IMR-90 (cell line): ENCODE data around the gene SLC27A6. TPM values are rescaled to one million over a fixed set of nuclear protein-coding genes. Genes with fewer than 3 reads are reported as not detected.

Experiments
- ATAC-seq: fragments of 200-7000 bp; cut with Tn5 transposase; 2 replicates; pipeline ENCODE4 v1.9.1; 2020; ENCODE audit warnings: low read depth, mild to moderate bottlenecking, moderate library complexity
- BruUV-seq: library from RNA; stranded (reverse); fragments of 400-500 nt; replicated peaks from 2 replicates; lab custom pipeline; 2021; lab: Mats Ljungman, UMichigan
- CTCF ChIA-PET: fragments of 300-600 bp; formaldehyde crosslinking; extraction: SDS; loops from one replicate; lab custom pipeline; 2021; ENCODE audit warnings: antibody characterized with exemption; lab: Yijun Ruan, JAX
- POLR2A ChIA-PET: fragments of 300-600 bp; sonication (Branson Sonifier 250); formaldehyde crosslinking; loops from one replicate; lab custom pipeline; 2022; ENCODE audit warnings: antibody characterized with exemption; ENCODE audit not compliant: unreplicated experiment; lab: Charles Lee
- DNase-seq: peaks from one replicate; pipeline ENCODE4 v3.0.0; 2013
- H2AFZ ChIP-seq: replicated peaks from 2 replicates; pipeline ENCODE3; 2013; ENCODE audit warnings: low read length, mild to moderate bottlenecking; ENCODE audit not compliant: poor library complexity
- H2AK5ac ChIP-seq: 2 replicates; pipeline ENCODE4 v1.6.1; 2013; ENCODE audit warnings: low read depth, low read length, inconsistent platforms
- H2AK9ac ChIP-seq: replicated peaks from 2 replicates; pipeline ENCODE3; 2013; ENCODE audit warnings: mild to moderate bottlenecking, low read depth, low read length, moderate library complexity; ENCODE audit not compliant: poor library complexity
- H2BK120ac ChIP-seq: 2 replicates; pipeline ENCODE4 v1.6.1; 2013; ENCODE audit warnings: low read depth, low read length, inconsistent platforms
- H2BK15ac ChIP-seq: 3 replicates; pipeline ENCODE4 v1.6.1; 2013; ENCODE audit warnings: low read depth, low read length, inconsistent platforms
- H2BK20ac ChIP-seq: 2 replicates; pipeline ENCODE4 v1.6.1; 2013; ENCODE audit warnings: low read depth, mild to moderate bottlenecking, inconsistent platforms, low read length, moderate library complexity
- H2BK5ac ChIP-seq: 2 replicates; pipeline ENCODE4 v1.6.1; 2013; ENCODE audit warnings: mild to moderate bottlenecking, low read depth, low read length, inconsistent platforms; ENCODE audit not compliant: poor library complexity, severe bottlenecking
- H3K14ac ChIP-seq: replicated peaks from 2 replicates; pipeline ENCODE4 v1.6.1; 2013; ENCODE audit warnings: low read depth, low read length, inconsistent platforms
- H3K18ac ChIP-seq: 2 replicates; pipeline ENCODE4 v1.6.1; 2013; ENCODE audit warnings: low read depth, low read length, control low read depth
- H3K23ac ChIP-seq: 2 replicates; pipeline ENCODE4 v1.6.1; 2013; ENCODE audit warnings: low read depth, low read length, inconsistent platforms
- H3K27ac ChIP-seq: 2 replicates; pipeline ENCODE4 v1.5.1; 2013; ENCODE audit warnings: mild to moderate bottlenecking, control low read depth, low read length; ENCODE audit not compliant: insufficient read depth
- H3K27me3 ChIP-seq: 2 replicates; pipeline ENCODE4 v1.6.1; 2013; ENCODE audit warnings: low read length; ENCODE audit not compliant: control insufficient read depth, insufficient read depth
- H3K36me3 ChIP-seq: 2 replicates; pipeline ENCODE4 v1.6.1; 2013; ENCODE audit warnings: low read length, mixed read lengths; ENCODE audit not compliant: control insufficient read depth, insufficient read depth
- H3K4ac ChIP-seq: 2 replicates; pipeline ENCODE4 v1.6.1; 2013; ENCODE audit warnings: low read depth, low read length, inconsistent platforms
- H3K4me1 ChIP-seq: 2 replicates; pipeline ENCODE4 v1.6.1; 2013; ENCODE audit warnings: low read length, mixed read lengths; ENCODE audit not compliant: control insufficient read depth, insufficient read depth
- H3K4me2 ChIP-seq: 2 replicates; pipeline ENCODE4 v1.6.1; 2013; ENCODE audit warnings: low read depth, mild to moderate bottlenecking, control low read depth, low read length, moderate library complexity
- H3K4me3 ChIP-seq: 2 replicates; pipeline ENCODE4 v1.5.1; 2013; ENCODE audit warnings: low read depth, mild to moderate bottlenecking, control low read depth, low read length, moderate library complexity; ENCODE audit not compliant: insufficient read depth
- H3K56ac ChIP-seq: 2 replicates; pipeline ENCODE4 v1.6.1; 2013; ENCODE audit warnings: low read length, inconsistent platforms; ENCODE audit not compliant: insufficient read depth; ENCODE audit errors: extremely low read depth
- H3K79me1 ChIP-seq, 2 experiments: 2 replicates each; pipeline ENCODE4 v1.6.1; 2013; ENCODE audit warnings: low read length in 2 of 2, inconsistent platforms in 1 of 2, low read depth in 1 of 2
- H3K9ac ChIP-seq: 2 replicates; pipeline ENCODE4 v1.6.1; 2013; ENCODE audit warnings: low read depth, low read length, control low read depth
- H3K9me1 ChIP-seq: 2 replicates; pipeline ENCODE4 v1.6.1; 2013; ENCODE audit warnings: low read length, inconsistent platforms; ENCODE audit not compliant: insufficient read depth
- H3K9me3 ChIP-seq: 2 replicates; pipeline ENCODE4 v1.6.1; 2013; ENCODE audit warnings: low read length; ENCODE audit not compliant: control insufficient read depth, insufficient read depth
- H4K20me1 ChIP-seq: 2 replicates; pipeline ENCODE4 v1.6.1; 2013; ENCODE audit warnings: low read length, inconsistent platforms; ENCODE audit not compliant: insufficient read depth
- H4K5ac ChIP-seq: 2 replicates; pipeline ENCODE4 v1.6.1; 2013; ENCODE audit warnings: mild to moderate bottlenecking, low read depth, low read length, control low read depth
- H4K8ac ChIP-seq, 2 experiments: 2 replicates each; pipeline ENCODE4 v1.6.1; 2013; ENCODE audit warnings: low read depth in 2 of 2, low read length in 2 of 2, control low read depth in 1 of 2, inconsistent platforms in 1 of 2
- H4K91ac ChIP-seq: 2 replicates; pipeline ENCODE4 v1.6.1; 2013; ENCODE audit warnings: low read depth, low read length, inconsistent platforms; ENCODE audit not compliant: insufficient read depth
- BHLHE40 ChIP-seq: fragments of 150-350 bp; IDR thresholded peaks from 2 replicates; pipeline ENCODE4 v1.6.1; 2016; ENCODE audit warnings: mild to moderate bottlenecking, low read depth, low read length
- CEBPB ChIP-seq: IDR thresholded peaks from 2 replicates; pipeline ENCODE4 v1.6.1; 2012; ENCODE audit warnings: low read depth, low read length, improper control_type of control experiment
- CHD1 ChIP-seq: IDR thresholded peaks from 2 replicates; pipeline ENCODE4 v1.6.1; 2012; ENCODE audit warnings: low read depth, low read length, improper control_type of control experiment
- CTCF ChIP-seq: conservative IDR thresholded peaks from 2 replicates; pipeline ENCODE4 v1.5.1; 2012; ENCODE audit warnings: mild to moderate bottlenecking, low read depth, low read length, improper control_type of control experiment
- ELK1 ChIP-seq: fragments of 150-350 bp; IDR thresholded peaks from 2 replicates; pipeline ENCODE4 v1.6.1; 2016; ENCODE audit warnings: low read depth, mild to moderate bottlenecking, low read length, moderate library complexity, borderline replicate concordance
- FOS ChIP-seq: fragments of 150-350 bp; IDR thresholded peaks from 2 replicates; pipeline ENCODE4 v1.6.1; 2016; ENCODE audit warnings: low read depth, low read length
- MAFK ChIP-seq: IDR thresholded peaks from 2 replicates; pipeline ENCODE4 v1.6.1; 2012; ENCODE audit warnings: low read depth, low read length, improper control_type of control experiment
- MAZ ChIP-seq: IDR thresholded peaks from 2 replicates; pipeline ENCODE4 v1.6.1; 2012; ENCODE audit warnings: low read depth, mild to moderate bottlenecking, low read length, improper control_type of control experiment, moderate library complexity, borderline replicate concordance
- MXI1 ChIP-seq: IDR thresholded peaks from 2 replicates; pipeline ENCODE4 v1.6.1; 2012; ENCODE audit warnings: low read depth, mild to moderate bottlenecking, low read length, moderate library complexity, borderline replicate concordance
- NFE2L2 ChIP-seq: fragments of 150-350 bp; IDR thresholded peaks from 2 replicates; pipeline ENCODE4 v1.6.1; 2016; ENCODE audit warnings: low read depth, mild to moderate bottlenecking, low read length
- POLR2A ChIP-seq: IDR thresholded peaks from 2 replicates; pipeline ENCODE4 v1.6.1; 2012; ENCODE audit warnings: mild to moderate bottlenecking, low read depth, low read length
- RCOR1 ChIP-seq: IDR thresholded peaks from 2 replicates; pipeline ENCODE4 v1.6.1; 2012; ENCODE audit warnings: mild to moderate bottlenecking, low read length, improper control_type of control experiment; ENCODE audit not compliant: insufficient replicate concordance
- RFX5 ChIP-seq: IDR thresholded peaks from 2 replicates; pipeline ENCODE4 v1.8.0; 2012; ENCODE audit warnings: low read depth, mild to moderate bottlenecking, low read length, moderate library complexity
- USF2 ChIP-seq: fragments of 150-350 bp; IDR thresholded peaks from 2 replicates; pipeline ENCODE4 v1.6.1; 2017; ENCODE audit warnings: mild to moderate bottlenecking, antibody characterized with exemption, low read length, low read depth
- WGBS, 2 experiments: methylation state at CpG; one replicate each; pipeline versions ENCODE4 v1.1.5 to v1.1.7; 2013; ENCODE audit warnings: missing lambda C conversion rate in 2 of 2; ENCODE audit not compliant: insufficient read length in 1 of 2; ENCODE audit errors: extremely low coverage in 2 of 2; 5-methylcytosine and 5-hydroxymethylcytosine counted together
- dilution Hi-C: fragments of 300-500 bp; cut with HindIII; formaldehyde crosslinking; loops from one replicate; pipeline ENCODE4 v1.14.3; 2018; ENCODE audit warnings: low sequenced_read_pairs; ENCODE audit not compliant: unreplicated experiment
- in situ Hi-C: fragments of 300-500 bp; cut with MboI; formaldehyde crosslinking; loops from 3 replicates; pipeline ENCODE4 v1.14.3; 2019; ENCODE audit warnings: low sequenced_read_pairs, inconsistent platforms, mixed read lengths
- intact Hi-C: fragments of 100-400 bp; cut with micrococcal nuclease; formaldehyde crosslinking; loops from 2 replicates; pipeline ENCODE4 v1.10.0; 2022
- polyA plus RNA-seq, 3 experiments: library from polyadenylated mRNA; depleted of rRNA; stranded (reverse); fragments of >200 nt; gene quantifications; 2 replicates each; pipeline ENCODE4 v1.2.3, GENCODE V29; 2012; ENCODE audit warnings: low replicate concordance in 1 of 3
- total RNA-seq: library from RNA; depleted of rRNA; stranded (reverse); fragments of >200 nt; gene quantifications from 2 replicates; pipeline ENCODE4 v1.2.3, GENCODE V29; 2012

SLC27A6 gene
- total and polyA plus RNA-seq, 2 of the 4 experiments (the other 2 are of a cell fraction), result under 0.01 to 0.02 TPM

GRCh38 chr5:128920345-128921215 is 44.7 kb upstream of the SLC27A6 start:
- no peak overlapping the region for H4K5ac ChIP-seq
- H4K20me1 ChIP-seq, result no peaks in the 10 kb centered on the region
- no peak overlapping the region for H3K9ac ChIP-seq
- H2BK120ac ChIP-seq, result no peak overlapping the region
- intact Hi-C loops (no loop called here), dilution Hi-C loops (no loop called here), in situ Hi-C loops (loop anchor here (25.0 kb wide), 1 partner anchor 92 kb away; no protein-coding TSS in a partner anchor)
- no peak overlapping the region for H3K4me2 ChIP-seq
- H2AK9ac ChIP-seq, result no peak overlapping the region
- WGBS, 2 experiments, result no CpG with 5 or more reads among the region's 2 CpGs
- H2AFZ ChIP-seq, result no peak overlapping the region
- ChIA-PET POLR2A (no interaction called here), CTCF (interaction anchor here (2.2 kb wide), 1 partner anchor 174 kb away, joined by 5 read pairs; the partner anchor contains the start of gene ISOC1)
- no peaks in the 10 kb centered on the region for H3K4me1 ChIP-seq
- H3K18ac ChIP-seq, result no peak overlapping the region
- H3K56ac ChIP-seq, result no peak overlapping the region
- H3K9me1 ChIP-seq, result peaks cover 3% of the 10 kb centered on the region; the same call in 1 of the 2 replicates
- H3K36me3 ChIP-seq, result no peaks in the 10 kb centered on the region
- no peak overlapping the region for H3K23ac ChIP-seq
- H2BK5ac ChIP-seq, result no peak overlapping the region
- H2BK15ac ChIP-seq, result no peak overlapping the region
- no peak overlapping the region for H3K14ac ChIP-seq
- no peak overlapping the region for H4K8ac ChIP-seq
- H3K9me3 ChIP-seq, result no peaks in the 10 kb centered on the region
- H3K27me3 ChIP-seq, result no peaks in the 10 kb centered on the region
- no peak overlapping the region for H3K4me3 ChIP-seq
- H2BK20ac ChIP-seq, result 0 out of 2 replicates have a peak overlapping the region, but pooled peaks have one; percentile 24
- H3K79me1 ChIP-seq, result no peaks in the 10 kb centered on the region
- no TSS peak for BruUV-seq
- ATAC-seq (peak; percentile 79), DNase-seq (peak; percentile 59)
- H4K91ac ChIP-seq, result no peak overlapping the region
- no peak overlapping the region; the same call in 1 of the 2 replicates for H3K4ac ChIP-seq
- peak overlapping the region; percentile 3; the same call in 1 of the 2 replicates for H2AK5ac ChIP-seq
- no peak overlapping the region for H3K27ac ChIP-seq
- TF ChIP-seq CTCF (no peak), CEBPB (no peak), RCOR1 (no peak), RFX5 (no peak), FOS (no peak), MXI1 (no peak), POLR2A (no peak), NFE2L2 (no peak), BHLHE40 (no peak), MAFK (no peak), MAZ (no peak), CHD1 (no peak), ELK1 (no peak), USF2 (no peak)
